Activated T-helper 2 cell treated with anti-CD3 and anti-CD28 coated beads, Interferon-gamma antibody, Interleukin-2, Interleukin-4, amounts not matched to agents 10 μg/mL and 5 μg/mL and 100 μg/mL, durations not matched to agents 14 hours and 24 hours and 36 hours (primary cell): ENCODE data around the gene USP6. TPM values are rescaled to one million over a fixed set of nuclear protein-coding genes. Genes with fewer than 3 reads are reported as not detected.
"Not testable (repeated sequence)": the region's sequence is repeated elsewhere in the genome, so short reads cannot be mapped to it uniquely, and the experiment has no call there.

ENCODE experiments used
- DNase-seq: peaks from one replicate; pipeline ENCODE4 v3.0.0; 2021; ENCODE audit warnings: low spot score
- H3K27ac Mint-ChIP-seq: one replicate; pipeline ENCODE4 v1.8.0; 2021; ENCODE audit warnings: mixed read lengths
- H3K27me3 Mint-ChIP-seq: one replicate; pipeline ENCODE4 v1.8.0; 2021; ENCODE audit warnings: low read depth, mixed read lengths
- H3K36me3 Mint-ChIP-seq: one replicate; pipeline ENCODE4 v1.8.0; 2021; ENCODE audit warnings: low read depth, mixed read lengths
- H3K4me1 Mint-ChIP-seq: one replicate; pipeline ENCODE4 v1.8.0; 2021; ENCODE audit warnings: low read depth, mixed read lengths
- H3K4me3 Mint-ChIP-seq: one replicate; pipeline ENCODE4 v1.8.0; 2021; ENCODE audit warnings: low read depth, mild to moderate bottlenecking, moderate library complexity, mixed read lengths
- H3K9me3 Mint-ChIP-seq: one replicate; pipeline ENCODE4 v1.8.0; 2021; ENCODE audit warnings: mixed read lengths
- intact Hi-C: fragments of 100-400 bp; cut with micrococcal nuclease; formaldehyde crosslinking; loops from one replicate; pipeline ENCODE4 v1.15.1; 2023
- total RNA-seq: library from RNA; stranded (reverse); gene quantifications from 2 replicates; pipeline ENCODE4 v1.2.3, GENCODE V29; 2022

USP6 gene
- total RNA-seq, 1 donor from 2014 or later = 0.07 TPM

GRCh38 chr17:5160702-5161101 is 44.9 kb downstream of the USP6 start:
- intact Hi-C loops, H3K36me3 Mint-ChIP-seq: not testable (repeated sequence)

GRCh38 chr17:5161793-5162192 is 46.0 kb downstream of the USP6 start:
- H3K4me3 Mint-ChIP-seq, H3K36me3 Mint-ChIP-seq, H3K9me3 Mint-ChIP-seq, H3K4me1 Mint-ChIP-seq, DNase-seq, intact Hi-C loops, H3K27ac Mint-ChIP-seq: not testable (repeated sequence)
- H3K27me3 Mint-ChIP-seq = peaks cover 18% of the 10 kb centered on the region

More at GRCh38 chr17:5160702-5161101, 44.9 kb downstream of the USP6 start:
- not testable (repeated sequence) for DNase-seq, H3K4me3 Mint-ChIP-seq, H3K9me3 Mint-ChIP-seq, H3K4me1 Mint-ChIP-seq, H3K27ac Mint-ChIP-seq
- H3K27me3 Mint-ChIP-seq = peaks cover 17% of the 10 kb centered on the region

- Mint-ChIP-seq H3K9me3 (peaks cover 11% of the 10 kb centered on the region), H3K27me3 (peaks cover 6% of the 10 kb centered on the region), H3K27ac (no peak overlapping the region), H3K4me3 (no peak overlapping the region), H3K4me1 (no peaks in the 10 kb centered on the region), H3K36me3 (no peaks in the 10 kb centered on the region)
- no peak for DNase-seq
- intact Hi-C loops = no loop called here
Measured at GRCh38 chr17:5164436-5164835, 48.6 kb downstream of the USP6 start.

GRCh38 chr17:5165791-5166564 is 50.1 kb downstream of the USP6 start:
- peaks cover 11% of the 10 kb centered on the region for H3K9me3 Mint-ChIP-seq
- intact Hi-C loops, H3K4me3 Mint-ChIP-seq, H3K36me3 Mint-ChIP-seq, H3K27ac Mint-ChIP-seq, DNase-seq, H3K4me1 Mint-ChIP-seq, H3K27me3 Mint-ChIP-seq: not testable (repeated sequence)

GRCh38 chr17:5175027-5175426 is 59.2 kb downstream of the USP6 start:
- H3K27ac Mint-ChIP-seq, intact Hi-C loops: not testable (repeated sequence)
- H3K9me3 Mint-ChIP-seq = peaks cover 54% of the 10 kb centered on the region

GRCh38 chr17:5179003-5179402 is 63.2 kb downstream of the USP6 start:
- intact Hi-C loops = no loop called here
- no peak overlapping the region for H3K27ac Mint-ChIP-seq
- peaks cover 62% of the 10 kb centered on the region for H3K36me3 Mint-ChIP-seq
- no peak overlapping the region for H3K4me3 Mint-ChIP-seq
- DNase-seq = no peak
- no peaks in the 10 kb centered on the region for H3K4me1 Mint-ChIP-seq
- H3K9me3 Mint-ChIP-seq = peaks cover 71% of the 10 kb centered on the region
- no peaks in the 10 kb centered on the region for H3K27me3 Mint-ChIP-seq

More at GRCh38 chr17:5175027-5175426, 59.2 kb downstream of the USP6 start:
- peaks cover 31% of the 10 kb centered on the region for H3K36me3 Mint-ChIP-seq
- H3K27me3 Mint-ChIP-seq, H3K4me3 Mint-ChIP-seq, DNase-seq, H3K4me1 Mint-ChIP-seq: not testable (repeated sequence)

- DNase-seq = no peak
- intact Hi-C loops = no loop called here
- no peaks in the 10 kb centered on the region for H3K27me3 Mint-ChIP-seq
- H3K4me1 Mint-ChIP-seq = no peaks in the 10 kb centered on the region
- H3K9me3 Mint-ChIP-seq = peaks cover 77% of the 10 kb centered on the region
- H3K4me3 Mint-ChIP-seq = no peak overlapping the region
- H3K27ac Mint-ChIP-seq = no peak overlapping the region
- H3K36me3 Mint-ChIP-seq = peaks cover 67% of the 10 kb centered on the region
Measured at GRCh38 chr17:5181509-5182305, 65.9 kb downstream of the USP6 start.

GRCh38 chr17:5182597-5183409 is 67.0 kb downstream of the USP6 start:
- H3K27me3 Mint-ChIP-seq = no peaks in the 10 kb centered on the region
- H3K36me3 Mint-ChIP-seq = peaks cover 72% of the 10 kb centered on the region
- H3K4me3 Mint-ChIP-seq = no peak overlapping the region
- H3K4me1 Mint-ChIP-seq = no peaks in the 10 kb centered on the region
- H3K9me3 Mint-ChIP-seq = peaks cover 83% of the 10 kb centered on the region
- H3K27ac Mint-ChIP-seq = no peak overlapping the region
- intact Hi-C loops = no loop called here
- no peak for DNase-seq

- no peak overlapping the region for H3K27ac Mint-ChIP-seq
- intact Hi-C loops = no loop called here
Measured at GRCh38 chr17:5183410-5183793, 67.6 kb downstream of the USP6 start.

GRCh38 chr17:5184288-5184687 is 68.5 kb downstream of the USP6 start:
- Mint-ChIP-seq H3K4me3 (no peak overlapping the region), H3K36me3 (peaks cover 77% of the 10 kb centered on the region), H3K4me1 (no peaks in the 10 kb centered on the region), H3K27me3 (no peaks in the 10 kb centered on the region), H3K9me3 (peaks cover 83% of the 10 kb centered on the region), H3K27ac (no peak overlapping the region)
- no peak for DNase-seq
- intact Hi-C loops = no loop called here

More at GRCh38 chr17:5183410-5183793, 67.6 kb downstream of the USP6 start:
- Mint-ChIP-seq H3K9me3 (peaks cover 86% of the 10 kb centered on the region), H3K4me1 (no peaks in the 10 kb centered on the region), H3K4me3 (no peak overlapping the region), H3K36me3 (peaks cover 78% of the 10 kb centered on the region), H3K27me3 (no peaks in the 10 kb centered on the region)
- DNase-seq = no peak

GRCh38 chr17:5191541-5192417 is 75.9 kb downstream of the USP6 start, which contains the start of gene ZNF594:
Gene ZNF594, minus strand, starts transcription at chr17:5191868. Its CDS starts 7,612 bp downstream, at chr17:5184256.
- Mint-ChIP-seq H3K36me3 (peaks cover 46% of the 10 kb centered on the region), H3K27me3 (no peaks in the 10 kb centered on the region), H3K9me3 (peaks cover 32% of the 10 kb centered on the region), H3K4me3 (peak within 1 kb of the TSS; percentile 90), H3K4me1 (peaks cover 13% of the 10 kb centered on the region), H3K27ac (peak within 1 kb of the TSS; percentile 81)
- DNase-seq = peak; percentile 96
- intact Hi-C loops = loop anchor here (5.0 kb wide), 1 partner anchor 79 kb away; the partner anchor contains the start of gene ZNF232
